Ovary (tissue), 9 donors: ENCODE measurements around the gene CCR6. TPM values are rescaled to one million over a fixed set of nuclear protein-coding genes. Genes with fewer than 3 reads are reported as not detected.

Experiments used
- DNase-seq, 5 donors: peaks; one replicate each; pipeline ENCODE4 v3.0.0-alpha.2; 2019 to 2020
- H3K27ac ChIP-seq, 2 donors: fragments of 200-600 bp; one replicate each; pipeline versions ENCODE4 v1.5.1 to v1.8.0; 2019 to 2022
- H3K27me3 ChIP-seq: fragments of 200-600 bp; one replicate; pipeline ENCODE4 v1.8.0; 2022
- H3K36me3 ChIP-seq: fragments of 200-600 bp; sonication (generic); one replicate; pipeline ENCODE4 v1.5.1; 2019
- H3K4me1 ChIP-seq: one replicate; pipeline ENCODE4 v1.8.1; 2013; ENCODE audit warnings: mild to moderate bottlenecking, moderate library complexity; ENCODE audit not compliant: insufficient read depth
- H3K4me3 ChIP-seq: fragments of 200-600 bp; sonication (generic); one replicate; pipeline ENCODE4 v1.5.1; 2017
- H3K9me3 ChIP-seq, 2 donors: fragments of 200-600 bp in 1 of 2; sonication (generic) in 1 of 2; one replicate each; pipeline versions ENCODE4 v1.5.1 to v1.8.1; 2013 to 2019; ENCODE audit warnings: mild to moderate bottlenecking in 1 of 2, moderate library complexity in 1 of 2
- CTCF ChIP-seq, 3 donors: fragments of 450-650 bp in 2 of 3; fragments of 200-600 bp in 1 of 3; IDR thresholded peaks; one replicate each; pipeline versions ENCODE4 v1.5.1 to v1.8.0; 2016 to 2022; ENCODE audit warnings: antibody characterized with exemption in 3 of 3, mild to moderate bottlenecking in 1 of 3
- EP300 ChIP-seq: sonication (generic); formaldehyde crosslinking; IDR thresholded peaks from one replicate; pipeline ENCODE4 v1.6.1; 2017; ENCODE audit warnings: antibody characterized with exemption
- POLR2A ChIP-seq: fragments of 450-650 bp; IDR thresholded peaks from one replicate; pipeline ENCODE4 v1.6.1; 2017; ENCODE audit warnings: antibody characterized with exemption, mild to moderate bottlenecking, moderate library complexity
- WGBS, 3 donors: extraction: QIAGEN DNeasy Blood & Tissue Kit in 1 of 3; methylation state at CpG; one replicate each; pipeline versions ENCODE4 v1.1.5 to v1.1.7; 2013 to 2017; 5-methylcytosine and 5-hydroxymethylcytosine counted together
- intact Hi-C, 4 donors: fragments of 100-400 bp; cut with DNase I; formaldehyde crosslinking; loops; one replicate each; pipeline versions ENCODE4 v1.11.0 to v1.15.1; 2022 to 2023
- polyA plus RNA-seq, 2 donors: library from polyadenylated mRNA; stranded (reverse); fragments of 200-250 nt in 1 of 2; fragments of 350-450 nt in 1 of 2; fragmentation: Illumina TruSeq in 1 of 2; extraction: RNeasy Lipid Tissue Mini Kit (QIAGEN cat#74804) in 1 of 2; gene quantifications; one replicate each; pipeline ENCODE4 v1.2.3, GENCODE V29; 2013 to 2014
- total RNA-seq, 7 donors: library from RNA; depleted of rRNA in 2 of 7; stranded (reverse); fragments of >200 nt in 2 of 7; fragmentation: NEBNext Ultra II Directional in 3 of 7; extraction: Animal tissue kit (Norgen Biotek cat#: 25700) in 3 of 7; gene quantifications; one replicate each; pipeline versions ENCODE4 v1.1.0 to v1.2.4, GENCODE V29; 2016 to 2023
- donor health status: DM: no; HTN: no; CAD: no; lungs with moderate emphysema.
- donor health status: DM: no; HTN: no; CAD: no.
- donor health status: Bipolar disorder and iron deficiency.
- donor health status: DM: yes; HTN: yes; CAD: no.
- donor health status: DM: no; HTN: no; CAD: no.
- donor health status: DM: yes; HTN: yes; CAD: no.

Gene CCR6
- total and polyA plus RNA-seq, 9 donors, result 0.18 TPM; not detected in 8

GRCh38 chr6:167152862-167153261 is 30.0 kb downstream of the CCR6 start:
- no peak for DNase-seq
- intact Hi-C loops, result loop anchor here in 1 of 4 donors (5.0 kb wide), 1 partner anchor 836 kb away; no protein-coding TSS in a partner anchor
- Histone ChIP-seq H3K36me3 (no peaks in the 10 kb centered on the region), H3K4me3 (no peak overlapping the region), H3K9me3 (no peaks in the 10 kb centered on the region), H3K27me3 (no peaks in the 10 kb centered on the region), H3K4me1 (no peaks in the 10 kb centered on the region), H3K27ac (no peak overlapping the region)
- TF ChIP-seq CTCF (IDR thresholded peaks at IDR 0.05) (no peak), EP300 (no peak), POLR2A (no peak)
- 83 to 87% (median 86%) methylated on average over 9 of the region's 9 CpGs for WGBS, 3 donors

GRCh38 chr6:167153521-167153959 is 30.6 kb downstream of the CCR6 start:
- Histone ChIP-seq H3K27me3 (no peaks in the 10 kb centered on the region), H3K4me1 (no peaks in the 10 kb centered on the region), H3K9me3 (no peaks in the 10 kb centered on the region), H3K4me3 (no peak overlapping the region), H3K36me3 (no peaks in the 10 kb centered on the region), H3K27ac (no peak overlapping the region)
- DNase-seq, result no peak
- intact Hi-C loops, result loop anchor here in 1 of 4 donors (5.0 kb wide), 1 partner anchor 836 kb away; no protein-coding TSS in a partner anchor
- 66 to 75% (median 67%) methylated on average over 13 of the region's 13 CpGs for WGBS, 3 donors
- no peak for TF ChIP-seq EP300
- TF ChIP-seq CTCF (IDR thresholded peaks at IDR 0.05), result no peak
- no peak for TF ChIP-seq POLR2A

GRCh38 chr6:167154291-167154690 is 31.4 kb downstream of the CCR6 start:
- intact Hi-C loops, result loop anchor here in 1 of 4 donors (5.0 kb wide), 1 partner anchor 837 kb away; no protein-coding TSS in a partner anchor
- no peak for DNase-seq
- TF ChIP-seq EP300, result no peak
- TF ChIP-seq POLR2A, result no peak
- TF ChIP-seq CTCF (IDR thresholded peaks at IDR 0.05), result no peak
- no peaks in the 10 kb centered on the region for H3K9me3 ChIP-seq
- no peaks in the 10 kb centered on the region for H3K27me3 ChIP-seq
- WGBS, 3 donors, result 67 to 74% (median 72%) methylated on average over 9 of the region's 9 CpGs
- no peak overlapping the region for H3K27ac ChIP-seq
- no peaks in the 10 kb centered on the region for H3K36me3 ChIP-seq
- H3K4me3 ChIP-seq, result no peak overlapping the region
- no peaks in the 10 kb centered on the region for H3K4me1 ChIP-seq

DNA sequence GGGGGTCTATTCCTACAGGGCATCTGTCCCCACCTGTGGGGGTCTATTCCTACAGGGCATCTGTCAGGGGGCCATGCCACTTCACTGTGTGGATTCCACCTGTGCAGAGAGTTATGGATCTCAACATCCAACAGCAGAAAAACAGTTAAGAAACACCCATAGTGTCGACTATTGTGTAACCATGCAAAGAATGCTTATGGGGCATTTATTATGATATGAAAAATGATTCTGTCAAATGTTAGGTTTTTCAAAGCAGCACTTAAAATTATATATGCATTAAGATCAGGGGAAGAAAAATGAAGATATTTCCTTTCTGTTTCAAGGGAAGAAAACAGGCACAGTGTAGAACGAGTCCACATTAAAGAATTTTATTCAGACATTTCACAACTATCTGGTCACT is 32.0 kb downstream of the CCR6 start:
- no peak for TF ChIP-seq POLR2A
- TF ChIP-seq EP300, result no peak
- TF ChIP-seq CTCF (IDR thresholded peaks at IDR 0.05), result no peak
- Histone ChIP-seq H3K27ac (no peak overlapping the region), H3K36me3 (no peaks in the 10 kb centered on the region), H3K27me3 (no peaks in the 10 kb centered on the region), H3K4me3 (no peak overlapping the region), H3K4me1 (no peaks in the 10 kb centered on the region), H3K9me3 (no peaks in the 10 kb centered on the region)
- WGBS, 3 donors, result 25 to 30% (median 28%) methylated on average over 2 of the region's 2 CpGs
- intact Hi-C loops, result loop anchor here in 1 of 4 donors (5.0 kb wide), 1 partner anchor 838 kb away; no protein-coding TSS in a partner anchor
- no peak for DNase-seq
